ENCODE measurements around the gene CYFIP2. TPM values are rescaled to one million over a fixed set of nuclear protein-coding genes. Genes with fewer than 3 reads are reported as not detected.

Gene CYFIP2
- polyA plus RNA-seq, 1 donor: 124 TPM

DNA sequence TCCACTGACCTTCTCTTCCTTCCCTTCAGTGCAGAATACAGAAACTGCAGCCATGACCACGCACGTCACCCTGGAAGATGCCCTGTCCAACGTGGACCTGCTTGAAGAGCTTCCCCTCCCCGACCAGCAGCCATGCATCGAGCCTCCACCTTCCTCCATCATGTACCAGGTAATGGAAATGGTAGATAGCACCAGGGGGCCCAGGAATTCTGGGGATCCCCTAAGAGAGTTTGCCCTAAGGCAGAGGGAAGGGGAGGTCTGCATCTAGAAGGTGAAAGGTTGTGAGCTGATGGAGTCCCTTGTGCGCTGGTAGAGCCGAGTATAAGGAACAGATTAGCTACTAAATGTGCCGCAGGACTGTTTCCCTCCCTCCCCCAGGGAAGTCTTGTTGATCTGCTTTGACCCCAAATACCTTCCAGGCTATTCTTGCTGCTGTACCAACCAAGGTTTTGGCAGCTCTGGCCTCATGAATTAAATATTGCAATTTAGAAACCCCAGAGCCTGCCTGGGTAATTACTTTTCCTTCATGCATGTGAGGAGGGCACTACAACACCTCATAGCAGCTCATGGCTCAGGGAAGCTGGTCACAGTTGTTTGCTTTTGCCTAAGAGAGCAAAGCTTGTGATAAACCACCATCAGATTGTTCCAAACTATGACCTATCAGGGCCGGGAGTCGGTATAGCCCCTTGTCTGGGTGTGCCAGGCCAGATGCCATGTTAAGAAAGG is 19.6 kb downstream of the CYFIP2 start:
- DNase-seq: peak; percentile 19

DNA sequence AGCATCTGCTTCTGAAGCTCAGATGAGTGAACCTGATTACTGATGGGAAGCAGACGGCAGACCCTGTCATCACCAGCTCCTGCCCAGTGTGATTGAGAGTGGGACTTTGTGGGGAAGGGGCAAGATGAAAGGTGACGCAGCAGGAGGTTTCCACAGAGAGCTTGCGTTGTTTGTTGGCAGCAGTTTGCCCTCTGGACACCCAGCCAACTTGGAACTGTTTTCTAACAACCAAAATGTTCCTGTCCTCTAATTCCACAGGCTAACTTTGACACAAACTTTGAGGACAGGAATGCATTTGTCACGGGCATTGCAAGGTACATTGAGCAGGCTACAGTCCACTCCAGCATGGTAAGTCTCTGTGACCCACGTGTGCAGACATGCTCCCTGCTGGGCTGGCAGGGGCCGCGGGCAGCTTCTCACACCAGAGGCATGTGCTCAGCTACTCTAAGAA is 20.9 kb downstream of the CYFIP2 start:
- DNase-seq: no peak

DNA sequence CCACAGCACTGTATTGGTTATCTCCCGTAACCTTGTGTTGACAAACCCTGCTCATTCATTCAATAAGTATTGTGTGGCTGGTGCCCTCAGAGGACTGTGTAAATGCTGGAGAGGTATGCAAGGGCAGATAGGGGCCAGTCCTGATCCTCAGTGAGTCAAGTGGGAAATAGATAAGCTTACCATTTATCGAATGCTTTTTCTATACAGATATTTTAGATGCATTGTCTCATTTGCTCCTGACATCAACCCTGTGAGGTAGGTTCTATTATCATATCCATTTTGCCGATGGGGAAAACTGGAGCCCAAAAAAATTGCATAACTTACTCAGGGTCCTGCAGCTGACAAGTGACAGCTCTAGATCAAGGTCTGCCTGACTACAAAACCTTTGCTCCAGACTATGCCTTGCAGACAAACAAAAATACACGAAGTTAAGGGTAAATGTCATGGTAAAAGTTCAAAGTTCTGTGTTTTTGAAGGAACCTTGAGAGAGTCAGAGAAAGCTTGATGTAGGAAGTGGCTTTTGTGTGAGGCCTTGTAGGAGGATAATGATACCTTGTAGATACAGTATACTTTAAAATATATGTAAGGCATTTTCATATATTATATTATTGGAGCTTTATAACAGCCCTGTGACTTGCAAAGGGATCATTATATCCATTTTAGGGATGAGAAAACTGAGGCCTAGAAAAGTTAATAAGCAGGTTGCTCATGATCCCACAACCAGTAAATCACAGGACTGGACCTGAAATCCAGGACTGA is 22.7 kb downstream of the CYFIP2 start:
- no peak for DNase-seq

DNA sequence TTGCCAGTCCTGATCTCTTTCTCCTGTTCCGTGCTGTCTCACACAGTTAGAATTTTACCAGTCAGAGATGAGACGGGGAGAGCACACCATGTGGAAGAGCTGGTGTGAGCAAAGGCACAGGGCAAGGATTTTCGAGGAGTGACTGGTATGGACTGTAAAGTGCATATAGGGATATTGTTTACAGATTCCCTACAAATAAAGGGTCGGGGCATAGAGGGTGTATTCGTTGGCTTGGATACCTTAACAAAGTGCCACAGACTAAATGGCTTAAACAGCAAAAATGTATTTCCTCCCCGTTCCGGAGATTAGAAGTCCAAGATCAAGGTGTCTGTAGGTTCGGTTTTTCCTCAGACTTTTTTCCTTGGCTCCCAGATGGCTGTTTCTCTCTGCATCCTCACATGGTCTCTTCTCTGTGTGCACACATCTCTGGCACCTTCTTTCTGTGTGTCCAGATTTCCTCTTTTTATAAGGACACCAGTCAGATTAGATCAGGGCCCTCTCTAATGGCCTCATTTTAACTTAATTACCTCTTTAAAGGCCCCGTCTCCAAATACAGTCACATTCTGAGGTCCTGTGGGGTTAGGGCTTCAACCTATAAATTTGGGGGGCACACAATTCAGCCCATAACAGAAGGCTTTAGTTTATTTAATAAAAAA is 23.4 kb downstream of the CYFIP2 start:
- DNase-seq: no peak

DNA sequence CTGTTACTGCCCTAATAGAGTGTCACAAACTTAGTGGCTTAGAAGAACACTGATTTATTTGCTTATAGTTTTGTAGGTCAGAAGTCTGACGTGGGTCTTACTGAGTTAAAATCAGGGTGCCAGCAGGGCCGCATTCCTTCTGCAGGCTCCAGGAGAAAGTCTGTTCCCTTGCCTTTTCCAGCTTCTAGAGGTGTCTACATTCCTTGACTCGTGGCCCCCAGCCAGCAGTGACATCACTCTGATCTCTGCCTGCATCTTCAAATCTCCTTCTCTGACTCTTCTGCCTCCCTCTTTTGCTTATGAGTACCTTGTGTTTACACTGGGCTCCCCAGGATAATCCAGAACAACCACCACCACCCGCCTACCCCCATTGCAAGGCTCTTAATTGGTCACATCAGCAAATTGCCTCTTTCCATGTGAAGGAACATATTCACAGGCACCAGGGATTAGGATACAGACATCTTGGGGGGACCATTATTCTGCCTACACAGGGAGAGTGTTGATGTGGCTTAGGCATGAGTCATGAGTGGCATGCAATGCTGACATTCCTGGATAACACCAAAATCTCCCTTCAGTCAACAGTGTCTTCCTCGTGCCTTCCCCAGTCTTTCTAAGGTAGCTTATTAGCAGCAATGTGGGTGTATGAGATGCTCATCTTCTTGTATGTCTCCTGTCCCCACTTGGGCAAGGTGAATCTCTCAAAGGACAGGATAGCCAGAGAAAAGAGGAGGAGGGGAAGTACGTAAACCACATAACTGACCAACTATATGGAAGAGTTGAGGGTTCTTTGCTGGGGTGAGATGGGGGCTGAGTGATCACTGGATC is 24.4 kb downstream of the CYFIP2 start:
- DNase-seq: no peak

DNA sequence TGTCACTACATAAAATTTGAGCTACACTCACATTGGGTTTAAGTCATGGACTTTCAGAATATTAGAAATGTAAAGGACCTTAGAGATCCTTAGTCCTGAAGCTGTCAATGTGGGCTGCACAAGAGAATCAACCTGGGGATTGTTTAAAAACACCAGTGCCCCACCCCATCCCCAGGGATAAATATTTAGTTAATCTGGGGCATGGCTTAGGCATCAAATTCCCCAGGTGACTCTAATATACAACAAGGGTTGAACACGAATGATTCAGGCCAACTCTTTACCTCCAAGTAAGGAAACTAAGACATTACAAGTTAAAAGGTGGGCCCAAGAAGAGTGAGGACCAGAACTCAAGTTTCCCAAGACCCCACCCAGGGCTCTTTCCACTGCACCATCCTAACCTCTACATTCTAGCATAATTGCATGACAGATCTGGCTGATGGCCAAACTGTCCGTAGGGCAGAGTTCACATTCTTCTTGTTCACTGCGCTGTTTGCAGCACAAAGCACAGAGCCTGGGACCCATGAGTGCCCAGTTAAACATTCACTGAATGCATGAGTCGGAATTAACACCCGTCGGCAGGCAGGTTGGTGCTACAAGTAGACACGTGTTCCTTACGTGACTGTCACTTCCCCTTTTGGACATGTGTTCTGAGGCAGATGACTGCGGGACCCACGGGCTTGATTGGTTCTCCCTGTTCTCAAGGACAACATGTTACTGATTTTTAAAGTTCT is 25.2 kb downstream of the CYFIP2 start:
- DNase-seq: peak; percentile 61

DNA sequence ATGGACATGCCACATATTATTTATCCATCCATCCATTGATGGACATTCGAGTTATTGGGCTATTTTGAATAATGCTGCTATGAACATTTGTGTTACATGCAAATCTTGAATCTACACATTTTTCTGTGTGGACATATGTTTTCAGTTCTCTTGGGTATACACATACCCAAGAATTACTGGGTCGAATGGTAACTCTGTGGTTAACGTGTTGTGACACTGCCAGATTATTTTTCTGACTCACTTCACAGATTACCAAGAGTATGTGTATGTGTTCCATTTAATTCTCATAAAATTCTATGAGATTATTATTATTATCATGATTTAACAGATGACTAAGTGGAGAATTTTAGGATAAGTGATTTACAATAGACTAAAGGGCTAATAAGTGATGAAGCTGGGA is 26.7 kb downstream of the CYFIP2 start:
- DNase-seq: no peak

DNA sequence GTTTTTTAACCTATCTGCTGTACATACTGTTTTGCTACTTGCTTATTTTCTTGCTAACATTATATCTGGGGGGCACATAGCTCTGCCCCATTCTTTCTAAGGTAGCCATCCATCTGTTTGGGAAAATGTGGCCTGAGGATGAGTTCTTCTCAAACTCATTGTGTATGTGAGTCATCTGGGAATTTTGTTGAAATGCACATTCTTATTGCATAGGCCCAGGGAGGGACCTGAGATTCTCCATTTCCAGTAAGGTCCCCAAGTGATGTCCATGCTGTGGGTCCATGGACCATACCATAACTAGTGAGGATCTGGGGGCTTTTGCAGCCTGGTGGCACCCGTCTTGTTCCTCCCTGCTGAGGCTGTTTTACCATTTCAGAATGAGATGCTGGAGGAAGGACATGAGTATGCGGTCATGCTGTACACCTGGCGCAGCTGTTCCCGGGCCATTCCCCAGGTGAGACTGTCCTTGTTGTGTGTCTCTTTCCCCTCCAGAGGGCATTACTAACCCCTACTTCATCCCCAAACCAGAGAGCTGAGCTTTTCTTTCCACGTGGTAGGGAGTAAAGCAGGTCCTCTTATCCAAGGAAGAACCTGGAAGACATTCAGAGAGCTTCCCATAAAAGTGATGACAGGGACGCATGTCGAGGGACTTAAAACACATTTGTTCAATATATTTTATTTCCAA is 28.6 kb downstream of the CYFIP2 start:
- DNase-seq: no peak

DNA sequence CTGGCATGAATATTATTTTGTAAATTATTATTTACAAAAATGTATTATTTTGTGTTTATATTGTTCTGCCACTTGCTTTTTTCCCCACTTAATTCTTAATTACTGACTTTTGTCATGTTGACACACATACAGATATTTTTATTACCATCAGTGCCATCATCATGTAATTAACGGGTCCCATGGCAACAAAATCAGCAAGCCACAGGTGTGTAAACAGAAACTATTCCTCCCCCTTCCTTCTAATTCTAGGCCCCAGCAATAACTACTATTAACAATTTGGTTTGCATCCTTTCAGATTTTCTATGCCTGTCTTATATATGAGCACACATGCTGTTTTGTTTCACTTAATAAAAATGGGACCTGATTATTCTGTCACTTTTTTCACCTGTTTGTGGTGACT is 29.3 kb downstream of the CYFIP2 start:
- DNase-seq: no peak

DNA sequence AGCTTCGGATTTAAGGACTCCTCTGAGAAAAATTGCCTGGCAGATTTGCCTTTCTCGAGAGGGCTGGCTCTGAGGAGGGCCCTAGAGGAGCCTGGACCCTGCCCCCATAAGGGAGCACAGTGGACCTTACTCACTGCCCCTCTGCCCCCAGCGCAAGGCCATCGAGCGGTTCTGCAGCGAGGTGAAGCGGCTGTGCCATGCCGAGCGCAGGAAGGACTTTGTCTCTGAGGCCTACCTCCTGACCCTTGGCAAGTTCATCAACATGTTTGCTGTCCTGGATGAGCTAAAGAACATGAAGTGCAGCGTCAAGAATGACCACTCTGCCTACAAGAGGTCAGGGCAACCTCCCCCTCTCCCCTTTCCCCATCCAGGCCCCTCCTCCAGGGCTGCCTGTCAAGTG is 34.6 kb downstream of the CYFIP2 start:
- no peak for DNase-seq

DNA sequence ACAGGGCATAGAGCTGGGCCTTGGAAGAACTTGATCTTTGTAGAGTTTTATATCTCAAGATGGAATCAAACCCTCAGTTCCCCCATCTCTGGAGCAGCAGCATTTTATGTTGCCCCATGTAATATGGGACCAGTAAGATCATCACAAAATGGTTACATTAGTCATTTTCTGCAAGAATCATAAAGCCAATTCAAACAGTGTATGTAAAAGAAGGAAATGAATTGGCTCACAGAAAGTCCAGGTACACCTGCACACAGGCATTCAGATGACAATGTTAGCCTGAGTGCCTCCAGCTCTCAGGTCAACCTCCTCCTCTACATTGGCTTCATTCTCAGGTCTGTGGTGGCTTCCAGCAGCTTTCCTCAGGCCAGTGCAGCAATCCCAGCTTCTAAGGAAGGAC is 35.1 kb downstream of the CYFIP2 start:
- no peak for DNase-seq

DNA sequence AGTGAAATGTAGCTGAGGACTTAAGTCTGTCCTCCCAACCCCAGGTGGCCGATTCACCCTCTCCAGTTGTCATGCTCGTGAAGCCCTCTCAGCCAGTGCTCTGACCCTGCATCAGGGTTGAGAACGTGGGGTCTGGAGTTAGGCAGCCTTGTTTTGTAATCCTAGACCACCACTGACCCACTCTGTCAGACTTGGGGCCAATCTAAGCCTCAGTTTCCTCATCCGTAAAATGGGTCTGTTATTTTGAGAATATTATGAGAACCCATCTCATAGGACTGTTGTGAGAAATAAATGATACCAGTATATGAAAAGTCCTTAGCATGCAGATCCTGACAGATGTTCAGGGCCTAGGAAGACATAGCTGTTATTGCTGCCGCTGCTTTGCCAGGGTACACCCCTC is 37.1 kb downstream of the CYFIP2 start:
- DNase-seq: no peak

DNA sequence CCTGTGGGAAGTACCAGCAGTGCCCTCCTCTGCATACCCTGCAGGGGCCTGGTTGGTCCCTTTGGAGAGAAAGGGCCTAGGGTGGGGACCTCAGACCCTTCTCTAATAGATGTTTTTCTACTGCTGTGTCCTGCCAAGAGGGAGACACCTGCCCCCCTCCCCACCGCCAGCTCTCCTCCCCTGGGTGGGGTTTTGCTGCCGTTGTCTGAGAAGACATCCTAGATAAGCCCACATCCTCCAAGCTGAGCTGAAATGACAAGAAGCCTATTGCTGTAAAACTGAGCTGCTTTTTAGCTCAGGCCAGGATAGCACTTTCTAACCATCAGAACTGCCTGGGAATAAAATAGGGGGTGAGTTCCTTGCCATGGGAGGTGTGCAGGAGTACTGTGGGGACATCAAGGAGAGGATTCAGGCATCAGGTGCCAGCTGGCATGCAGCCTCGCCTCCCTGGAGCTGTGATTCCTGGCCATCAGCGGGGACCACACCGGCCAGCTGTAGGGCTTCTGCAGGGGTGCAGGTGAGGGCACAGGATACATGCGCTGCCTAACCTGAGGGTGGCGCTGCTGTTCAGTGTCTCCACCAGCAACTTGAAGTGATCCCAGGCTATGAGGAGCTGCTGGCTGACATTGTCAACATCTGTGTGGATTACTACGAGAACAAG is 37.9 kb downstream of the CYFIP2 start:
- DNase-seq: no peak

DNA sequence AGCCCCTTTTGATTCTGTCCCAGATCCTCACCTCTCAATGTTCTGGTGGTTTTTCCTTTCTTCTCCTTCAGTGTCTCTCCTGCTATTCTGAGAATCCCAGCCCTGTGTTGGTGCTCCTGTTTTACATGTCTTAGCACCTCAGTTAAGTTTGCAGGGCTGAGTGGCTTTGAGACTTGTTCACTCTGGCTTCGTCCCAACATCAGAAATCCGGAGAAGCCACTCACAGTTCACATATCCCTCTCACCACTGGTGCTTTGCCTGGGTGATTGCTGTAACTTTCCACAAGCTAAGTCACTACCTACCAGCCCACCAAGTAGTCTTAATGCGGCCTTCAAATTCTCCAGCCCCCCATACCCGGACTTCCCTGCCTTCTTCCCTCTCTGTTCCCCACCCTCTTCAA is 40.2 kb downstream of the CYFIP2 start:
- DNase-seq: no peak

DNA sequence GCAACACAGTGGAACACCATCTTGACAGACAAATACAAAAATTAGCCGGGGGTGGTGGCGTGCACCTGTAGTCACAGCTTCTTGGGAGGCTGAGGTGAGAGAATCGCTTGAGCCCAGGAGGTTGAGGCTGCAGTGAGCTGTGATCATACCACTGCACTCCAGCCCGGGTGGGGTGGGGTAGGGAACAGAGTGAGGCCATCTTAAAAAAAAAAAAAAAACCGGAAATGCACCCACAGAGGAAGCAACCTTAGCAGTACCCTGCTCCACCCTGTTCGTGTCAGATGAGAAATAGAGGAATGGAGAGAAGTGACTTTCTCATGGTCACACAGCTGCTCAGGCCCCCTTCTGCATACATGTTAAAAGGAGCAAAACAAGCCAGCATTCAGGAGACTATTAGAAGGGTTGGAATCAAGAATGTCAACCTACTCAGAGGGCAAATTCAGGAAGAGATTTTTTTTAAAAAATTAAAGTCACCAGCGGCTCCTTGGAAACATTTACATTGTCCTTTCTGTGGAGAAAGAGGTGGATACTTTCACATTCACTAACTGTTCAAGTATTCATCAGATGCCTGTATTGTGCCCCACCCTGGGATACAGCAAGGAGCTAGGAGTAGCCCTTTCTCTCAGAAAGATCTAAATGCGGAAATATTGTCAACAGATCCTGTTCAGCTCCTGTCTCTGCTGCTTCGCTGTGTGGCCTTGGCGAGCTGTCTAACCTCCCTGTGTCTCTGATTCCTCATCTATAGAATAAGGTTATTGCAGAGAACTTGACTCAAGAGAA is 41.0 kb downstream of the CYFIP2 start:
- no peak for DNase-seq

DNA sequence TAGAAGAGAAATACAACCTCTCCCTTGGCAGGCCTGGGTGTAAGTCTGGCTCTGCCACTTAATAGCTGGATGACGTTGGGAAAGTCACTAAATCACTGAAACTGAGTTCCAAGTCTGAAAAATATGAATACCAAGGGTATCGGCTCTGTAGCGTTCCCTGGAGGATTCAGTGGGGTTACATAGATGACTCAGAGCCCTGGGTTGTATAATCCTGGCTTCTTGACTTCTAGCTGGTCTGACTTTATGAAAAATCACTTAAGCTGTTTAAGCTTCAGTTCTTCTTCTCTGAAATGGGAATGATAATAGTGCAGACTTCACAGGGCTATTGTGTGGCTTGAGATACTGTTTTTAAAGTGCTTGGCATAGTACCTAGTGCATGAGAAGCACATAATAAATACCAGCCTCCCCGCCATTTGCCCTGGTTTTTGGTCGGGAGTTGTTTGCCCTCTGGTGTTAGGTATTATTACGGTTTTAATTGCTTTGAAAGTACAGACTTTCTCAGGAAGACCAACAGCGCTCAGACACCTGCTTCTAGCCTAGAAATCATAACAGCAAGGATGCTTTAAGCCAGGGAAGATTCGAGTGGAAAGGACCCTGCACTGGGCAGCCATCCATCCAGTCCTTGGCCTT is 43.0 kb downstream of the CYFIP2 start:
- DNase-seq: no peak

DNA sequence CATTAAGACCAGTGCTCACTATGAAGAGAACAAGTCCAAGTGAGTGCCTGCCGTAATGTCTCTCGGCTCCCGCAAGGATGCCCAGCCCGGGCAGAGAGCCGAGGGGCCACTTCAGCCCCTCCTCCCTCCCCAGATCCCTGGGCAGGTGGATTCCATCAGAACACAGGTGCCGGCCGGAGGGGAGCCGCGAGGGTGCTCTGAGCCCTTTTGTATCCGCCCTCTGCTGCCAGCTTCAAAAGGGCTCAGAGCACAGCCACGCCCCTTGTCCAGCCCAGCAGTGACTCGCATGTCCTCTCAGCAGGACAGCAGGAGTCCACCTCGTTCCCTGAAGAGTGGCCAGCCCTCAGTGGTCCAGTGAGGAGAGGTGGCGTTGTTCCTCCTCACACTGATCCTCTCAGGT is 43.9 kb downstream of the CYFIP2 start:
- no peak for DNase-seq

DNA sequence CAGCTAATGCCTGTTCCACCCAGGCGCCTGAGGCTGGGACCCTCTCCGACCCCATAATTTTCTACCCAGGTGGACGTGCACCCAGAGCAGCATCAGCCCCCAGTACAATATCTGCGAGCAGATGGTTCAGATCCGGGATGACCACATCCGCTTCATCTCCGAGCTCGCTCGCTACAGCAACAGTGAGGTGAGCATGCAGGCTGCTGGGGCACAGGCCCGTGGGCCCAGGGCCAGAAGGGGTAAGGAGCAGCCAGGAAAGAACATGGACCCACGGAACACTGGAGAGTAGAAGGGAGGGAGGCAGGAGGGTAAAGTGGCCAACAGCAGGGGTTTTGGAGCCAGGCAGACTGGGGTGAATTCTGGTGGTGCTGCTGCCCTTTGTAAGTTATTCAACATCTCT is 45.7 kb downstream of the CYFIP2 start:
- DNase-seq: no peak

DNA sequence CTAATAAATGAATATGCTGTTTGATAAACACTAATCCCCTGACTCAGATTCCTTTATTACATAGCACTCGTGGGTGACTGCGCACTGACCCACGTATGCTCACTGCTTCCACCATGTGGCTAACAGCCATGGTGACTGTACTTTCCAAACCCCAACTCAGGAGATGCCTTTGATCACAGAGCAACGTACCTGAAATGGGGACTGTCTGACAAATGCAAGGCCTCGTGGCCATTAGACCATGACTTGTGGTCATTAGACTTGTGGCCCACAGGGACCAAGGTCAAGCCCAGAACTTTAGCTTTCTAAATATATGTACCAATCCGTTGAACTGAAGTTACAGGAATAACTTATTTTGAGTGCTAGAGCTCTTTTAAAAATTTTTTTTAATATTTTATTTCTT is 46.6 kb downstream of the CYFIP2 start:
- peak; percentile 28 for DNase-seq

Data from left kidney (tissue), 2 donors.